K562 (cell line): ENCODE results near the gene STC2. TPM values are rescaled to one million over a fixed set of nuclear protein-coding genes. Genes with fewer than 3 reads are reported as not detected.

Source experiments
- ATAC-seq: fragments of 200-7000 bp; cut with Tn5 transposase; 3 replicates; pipeline ENCODE4 v1.9.1; 2020; ENCODE audit warnings: moderate library complexity
- BruUV-seq: library from RNA; stranded (reverse); fragments of 400-500 nt; replicated peaks from 2 replicates; lab custom pipeline; 2021; lab: Mats Ljungman, UMichigan
- CTCF ChIA-PET: fragments of 300-600 bp; formaldehyde crosslinking; extraction: SDS; loops from one replicate; lab custom pipeline; 2021; ENCODE audit warnings: low intra/inter-chr PET ratio; lab: Yijun Ruan, JAX
- POLR2A ChIA-PET: fragments of 300-600, 350-650 bp; sonication (Branson Sonifier 250); formaldehyde crosslinking; extraction: SDS; loops from one replicate; lab custom pipeline; 2021; ENCODE audit warnings: antibody characterized with exemption, inconsistent platforms; lab: Yijun Ruan, JAX
- DNase-seq, 4 experiments: peaks; one replicate each; pipeline versions ENCODE4 v3.0.0 to v3.0.0-alpha.2; 2011 to 2018; ENCODE audit warnings: low spot score in 3 of 4, mixed read lengths in 3 of 4; ENCODE audit errors: extremely low read depth in 1 of 4
- FAIRE-seq: peaks from 2 replicates; lab custom pipeline; 2011; peaks lifted over from hg19 to GRCh38; lab: Jason Lieb, UNC
- H2AFZ ChIP-seq: 2 replicates; pipeline ENCODE4 v1.6.0; 2011; ENCODE audit warnings: low read depth, low read length, control low read depth, inconsistent platforms
- H3K27ac ChIP-seq: fragments of 200-600 bp; 3 replicates; pipeline ENCODE4 v1.8.0; 2011; ENCODE audit warnings: low read depth, mild to moderate bottlenecking, control low read depth, inconsistent platforms, low read length, moderate library complexity, mixed read lengths; ENCODE audit errors: extremely low read depth
- H3K27me3 ChIP-seq, 2 experiments: fragments of 300-600 bp in 1 of 2; 2 replicates in 1 of 2; 3 replicates in 1 of 2; pipeline versions ENCODE4 v1.6.0 to v1.8.0; 2011; ENCODE audit warnings: inconsistent platforms in 2 of 2, low read length in 2 of 2, mild to moderate bottlenecking in 1 of 2, mixed read lengths in 1 of 2, moderate library complexity in 1 of 2; ENCODE audit not compliant: control insufficient read depth in 2 of 2, insufficient read depth in 2 of 2
- H3K36me3 ChIP-seq: fragments of 300-600 bp; 3 replicates; pipeline ENCODE4 v1.8.0; 2011; ENCODE audit warnings: mild to moderate bottlenecking, low read length, inconsistent platforms; ENCODE audit not compliant: control insufficient read depth, insufficient read depth
- H3K4me1 ChIP-seq, 2 experiments: fragments of 200-600 bp in 1 of 2; replicated peaks in 1 of 2; 2 replicates in 1 of 2; 3 replicates in 1 of 2; pipeline versions ENCODE4 v1.5.1 to v1.8.0; 2011; ENCODE audit warnings: inconsistent platforms in 2 of 2, low read length in 2 of 2, mild to moderate bottlenecking in 1 of 2, mixed read lengths in 1 of 2, moderate library complexity in 1 of 2; ENCODE audit not compliant: control insufficient read depth in 2 of 2, insufficient read depth in 2 of 2
- H3K4me2 ChIP-seq: 2 replicates; pipeline ENCODE4 v1.6.1; 2011; ENCODE audit warnings: low read length, control low read depth, inconsistent platforms, mixed read lengths; ENCODE audit not compliant: insufficient read depth
- H3K4me3 ChIP-seq: fragments of 200-600 bp; sonication (generic), shearing (Covaris generic); 2 replicates; pipeline ENCODE4 v1.5.1; 2016; ENCODE audit warnings: control low read depth, inconsistent platforms
- H3K79me2 ChIP-seq: fragments of 200-600 bp; 3 replicates; pipeline ENCODE4 v1.8.0; 2011; ENCODE audit warnings: low read length, inconsistent platforms; ENCODE audit not compliant: control insufficient read depth, insufficient read depth
- H3K9ac ChIP-seq, 2 experiments: 2 replicates each; pipeline versions ENCODE4 v1.6.0 to v1.6.1; 2011; ENCODE audit warnings: low read depth in 2 of 2, low read length in 2 of 2, control low read depth in 1 of 2, inconsistent platforms in 1 of 2, mild to moderate bottlenecking in 1 of 2, mixed read lengths in 1 of 2; ENCODE audit not compliant: insufficient read depth in 1 of 2
- H3K9me1 ChIP-seq: one replicate; pipeline ENCODE4 v1.6.0; 2011; ENCODE audit warnings: inconsistent platforms, mild to moderate bottlenecking, low read length, moderate library complexity; ENCODE audit not compliant: control insufficient read depth, insufficient read depth
- H3K9me3 ChIP-seq: replicated peaks from 2 replicates; pipeline ENCODE4 v1.5.1; 2011; ENCODE audit warnings: low read depth, low read length, inconsistent platforms; ENCODE audit not compliant: control insufficient read depth, insufficient read depth
- H4K20me1 ChIP-seq: replicated peaks from 2 replicates; pipeline ENCODE4 v1.6.1; 2011; ENCODE audit warnings: low read length, inconsistent platforms, mixed read lengths; ENCODE audit not compliant: control insufficient read depth, insufficient read depth
- DDX20 ChIP-seq: fragments of 450-650 bp; IDR thresholded peaks from 2 replicates; pipeline ENCODE4 v1.6.1; 2016; ENCODE audit warnings: missing genetic modification characterization, low read depth, mild to moderate bottlenecking, missing compliant biosample characterization, moderate library complexity
- ZNF512 ChIP-seq: IDR thresholded peaks from 2 replicates; pipeline ENCODE4 v1.6.1; 2016; ENCODE audit warnings: missing genetic modification characterization, missing compliant biosample characterization
- WGBS: fragments of 100-300 bp; shearing (Covaris generic); methylation state at CpG from one replicate; pipeline ENCODE4 v1.1.6; 2016; ENCODE audit warnings: low coverage, mixed read lengths; ENCODE audit not compliant: insufficient coverage; ENCODE audit errors: missing lambda C conversion rate; 5-methylcytosine and 5-hydroxymethylcytosine counted together
- in situ Hi-C: fragments of 300-500 bp; cut with MboI; formaldehyde crosslinking; loops from 4 replicates; pipeline ENCODE4 v1.15.0; 2018; ENCODE audit warnings: inconsistent platforms, mixed read lengths
- intact Hi-C: fragments of 100-400 bp; cut with micrococcal nuclease; formaldehyde crosslinking; loops from 2 replicates; pipeline ENCODE4 v1.14.2; 2022
- polyA plus RNA-seq, 8 experiments: library from polyadenylated mRNA; depleted of rRNA in 4 of 8; stranded (reverse) in 5 of 8; unstranded in 3 of 8; fragments of >200 nt; fragmentation: Nextera tagmentation in 2 of 8; fragmentation: Illumina TruSeq in 1 of 8; extraction: Ambion mirVana in 2 of 8; extraction: Trizol in 1 of 8; gene quantifications; 2 replicates each; pipeline versions ENCODE4 v1.2.1 to v1.2.3, GENCODE V29; 2011 to 2014; ENCODE audit warnings: inconsistent platforms in 1 of 8, missing spikeins in 1 of 8
- total RNA-seq, 7 experiments: library from RNA; depleted of rRNA in 6 of 7; stranded (reverse); fragments of >200 nt in 6 of 7; fragmentation: Illumina TruSeq in 2 of 7; extraction: Trizol in 2 of 7; gene quantifications; 2 replicates each; pipeline versions ENCODE4 v1.2.1 to v1.2.3, GENCODE V29; 2011 to 2021; ENCODE audit warnings: low replicate concordance in 1 of 7

Gene STC2
- total and polyA plus RNA-seq, 9 of the 15 experiments (the other 6 are each of a cell fraction or from before 2014, with no cell fraction given), result 0.62 to 31.7 (median 7.4) TPM

GRCh38 chr5:173300389-173301047 is 27.7 kb downstream of the STC2 start:
- intact Hi-C loops, result no loop called here

More at GRCh38 chr5:173300389-173301047, 27.7 kb downstream of the STC2 start:
- no peak overlapping the region for H2AFZ ChIP-seq
- no peak overlapping the region for H3K9ac ChIP-seq
- H3K9me3 ChIP-seq, result no peaks in the 10 kb centered on the region
- BruUV-seq, result no TSS peak
- POLR2A ChIA-PET, result interaction anchor here (0.5 to 0.6 kb wide), 2 partner anchors 28 to 784 kb away, joined by 3 to 4 read pairs; partner anchors contain the start of gene STC2
- no peaks in the 10 kb centered on the region for H3K79me2 ChIP-seq
- WGBS, result 60% methylated on average over 6 of the region's 6 CpGs
- no peak for DNase-seq
- H3K36me3 ChIP-seq, result no peaks in the 10 kb centered on the region
- FAIRE-seq, result no peak
- H3K4me1 ChIP-seq, result peaks cover 27 to 28% of the 10 kb centered on the region in 2 experiments
- H3K27ac ChIP-seq, result no peak overlapping the region
- H3K9me1 ChIP-seq, result no peaks in the 10 kb centered on the region
- H4K20me1 ChIP-seq, result no peaks in the 10 kb centered on the region
- H3K4me3 ChIP-seq, result no peak overlapping the region
- H3K4me2 ChIP-seq, result no peak overlapping the region
- TF ChIP-seq DDX20 (tag), result no peak
- peak; percentile 88 for TF ChIP-seq ZNF512
- no peaks in the 10 kb centered on the region for H3K27me3 ChIP-seq
- no peak for ATAC-seq
- CTCF ChIA-PET, result no interaction called here
- in situ Hi-C loops, result no loop called here
